Measurements from ENCODE around the gene GK.

DNA sequence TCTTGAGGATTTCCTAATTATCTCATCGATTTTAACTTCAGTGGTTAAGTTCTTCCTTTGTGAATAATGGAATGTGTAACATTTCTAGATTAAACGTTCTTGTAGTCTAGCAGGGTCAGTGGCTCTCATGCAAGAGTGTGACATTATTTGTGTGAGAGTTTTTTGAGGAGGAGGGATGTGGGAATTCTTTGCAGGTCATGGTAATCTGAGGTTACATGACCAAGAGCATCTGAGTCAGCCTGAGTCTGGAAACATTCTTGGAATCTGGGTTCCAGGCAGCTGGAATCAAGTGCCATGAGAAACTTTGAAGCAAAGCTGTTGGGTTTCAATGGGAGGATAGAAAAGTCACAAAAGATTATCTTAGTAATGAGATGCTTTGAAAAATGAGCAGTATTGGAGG, 49.5 kb downstream of the GK start:
- TF ChIP-seq CTCF (conservative IDR thresholded peaks at IDR 0.05) (no peak), ZFX (IDR thresholded peaks at IDR 0.05) (no peak)
